Nephron (organoid): Measurements from ENCODE around the gene DNAI7.
A peak's percentile ranks its signal among the peaks of the same experiment; 100 is the strongest.

Experiments
- H3K27ac Mint-ChIP-seq, 3 experiments: 2 replicates each; pipeline ENCODE4 v1.8.0; 2020; ENCODE audit warnings: mixed read lengths in 3 of 3, mild to moderate bottlenecking in 2 of 3, moderate library complexity in 1 of 3
- H3K27me3 Mint-ChIP-seq: 2 replicates; pipeline ENCODE4 v1.8.0; 2021; ENCODE audit warnings: low read depth, mild to moderate bottlenecking, moderate library complexity, mixed read lengths
- H3K36me3 Mint-ChIP-seq: 2 replicates; pipeline ENCODE4 v1.8.0; 2020; ENCODE audit warnings: low read depth, mixed read lengths
- H3K4me1 Mint-ChIP-seq: 2 replicates; pipeline ENCODE4 v1.8.0; 2020; ENCODE audit warnings: mixed read lengths
- H3K4me3 Mint-ChIP-seq, 3 experiments: 2 replicates each; pipeline ENCODE4 v1.8.0; 2020; ENCODE audit warnings: mild to moderate bottlenecking in 3 of 3, mixed read lengths in 3 of 3, moderate library complexity in 2 of 3
- H3K9me3 Mint-ChIP-seq: 2 replicates; pipeline ENCODE4 v1.8.0; 2020; ENCODE audit warnings: mixed read lengths
- CTCF ChIP-seq, 3 experiments: fragments of 200-600 bp; sonication (generic); IDR thresholded peaks; one replicate each; pipeline ENCODE4 v1.5.0; 2021; ENCODE audit warnings: antibody characterized with exemption in 3 of 3; ENCODE audit not compliant: unreplicated experiment in 3 of 3

The DNAI7 gene

DNA sequence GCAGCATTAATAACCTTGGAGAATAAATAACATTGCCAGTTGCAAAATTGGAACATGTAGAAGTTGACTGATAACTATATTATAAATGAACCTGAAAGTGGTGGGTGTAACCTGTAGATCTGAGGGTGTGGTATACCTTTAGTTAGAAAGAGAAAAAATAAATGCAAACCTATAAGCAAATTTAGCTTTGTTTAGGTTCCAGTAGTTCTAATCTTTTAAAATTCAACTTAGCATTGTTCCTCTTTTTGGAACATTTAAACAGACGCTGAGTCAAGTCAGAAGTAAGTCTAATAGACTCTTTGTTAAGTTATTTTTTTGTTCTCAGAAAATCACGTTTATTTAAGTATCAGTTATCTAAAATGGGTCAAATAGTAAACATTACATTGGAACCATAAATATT lies 120.0 kb downstream of the DNAI7 start:
- no peak for TF ChIP-seq CTCF (IDR thresholded peaks at IDR 0.05; ENCODE audit: unreplicated experiment in 3 of 3)
- Mint-ChIP-seq H3K36me3 (no peaks in the 10 kb centered on the region), H3K4me1 (no peaks in the 10 kb centered on the region), H3K27ac (no peak overlapping the region), H3K4me3 (no peak overlapping the region), H3K27me3 (no peaks in the 10 kb centered on the region), H3K9me3 (no peaks in the 10 kb centered on the region)

GRCh38 chr12:25074113-25074512 lies 120.8 kb downstream of the DNAI7 start:
- Mint-ChIP-seq H3K9me3 (no peaks in the 10 kb centered on the region), H3K36me3 (no peaks in the 10 kb centered on the region), H3K4me1 (no peaks in the 10 kb centered on the region), H3K27ac (no peak overlapping the region), H3K4me3 (no peak overlapping the region), H3K27me3 (no peaks in the 10 kb centered on the region)
- no peak for TF ChIP-seq CTCF (IDR thresholded peaks at IDR 0.05; ENCODE audit: unreplicated experiment in 3 of 3)

DNA sequence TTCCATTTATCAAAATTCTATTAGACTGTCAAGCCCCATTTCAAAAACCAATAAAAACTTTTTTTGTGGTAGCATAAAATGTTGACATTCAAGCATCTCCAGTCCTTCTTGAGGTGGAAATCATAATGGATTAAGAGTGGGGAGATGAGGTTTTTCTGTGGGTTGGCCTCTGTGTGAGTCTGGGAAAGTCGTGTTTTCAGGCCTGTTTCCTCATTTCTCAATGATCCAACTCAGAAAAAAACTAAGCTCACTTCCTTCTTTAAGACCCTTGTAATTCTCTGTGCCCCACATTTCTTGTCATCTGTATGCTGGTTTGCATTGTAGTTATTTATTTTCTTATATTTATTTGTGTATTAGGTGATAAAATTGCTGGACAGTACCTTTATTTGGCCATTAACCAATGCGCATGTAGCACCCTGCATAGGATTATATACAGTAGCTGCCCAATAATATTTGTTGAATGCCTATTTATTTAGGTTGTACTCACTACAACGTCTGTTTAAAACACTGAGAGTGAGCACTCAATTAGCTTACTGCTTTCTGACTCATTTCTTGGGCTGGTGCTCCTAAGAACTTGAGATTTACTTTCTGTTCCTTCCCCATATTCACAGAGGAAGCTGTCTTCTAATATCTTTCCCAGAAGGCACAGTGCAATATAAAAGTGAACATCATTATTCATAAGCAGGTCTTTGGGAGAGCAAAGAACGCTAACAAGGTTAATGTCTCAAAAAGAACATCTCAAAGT lies 121.9 kb downstream of the DNAI7 start:
- no peaks in the 10 kb centered on the region for H3K27me3 Mint-ChIP-seq
- H3K4me1 Mint-ChIP-seq, result no peaks in the 10 kb centered on the region
- TF ChIP-seq CTCF (IDR thresholded peaks at IDR 0.05; ENCODE audit: unreplicated experiment in 3 of 3), result no peak
- no peak overlapping the region for H3K4me3 Mint-ChIP-seq
- H3K27ac Mint-ChIP-seq, result no peak overlapping the region
- no peaks in the 10 kb centered on the region for H3K36me3 Mint-ChIP-seq
- no peaks in the 10 kb centered on the region for H3K9me3 Mint-ChIP-seq

DNA sequence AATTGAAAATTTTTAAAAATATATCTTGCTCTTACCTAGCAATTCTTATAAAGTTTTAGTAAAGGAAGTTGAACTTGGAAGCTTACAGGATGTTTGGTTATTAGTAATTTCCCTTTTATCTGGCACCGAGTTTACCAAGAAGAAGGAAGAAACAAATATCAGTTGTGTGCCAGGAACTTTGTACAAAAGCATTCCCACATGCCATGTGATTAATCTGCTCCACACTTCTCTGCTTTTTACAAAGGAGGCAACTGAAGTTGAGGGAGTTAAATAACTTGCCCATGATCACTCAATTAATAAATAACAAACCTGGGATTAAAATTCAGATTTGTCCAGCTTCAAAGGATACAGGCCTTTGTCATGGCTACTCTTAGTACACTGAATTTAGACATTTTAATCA lies 123.6 kb downstream of the DNAI7 start:
- Mint-ChIP-seq H3K27me3 (no peaks in the 10 kb centered on the region), H3K36me3 (no peaks in the 10 kb centered on the region), H3K4me1 (no peaks in the 10 kb centered on the region), H3K27ac (peak overlapping the region; percentile 61 to 76 (median 74)), H3K4me3 (no peak overlapping the region), H3K9me3 (no peaks in the 10 kb centered on the region)
- TF ChIP-seq CTCF (IDR thresholded peaks at IDR 0.05; ENCODE audit: unreplicated experiment in 3 of 3), result no peak

DNA sequence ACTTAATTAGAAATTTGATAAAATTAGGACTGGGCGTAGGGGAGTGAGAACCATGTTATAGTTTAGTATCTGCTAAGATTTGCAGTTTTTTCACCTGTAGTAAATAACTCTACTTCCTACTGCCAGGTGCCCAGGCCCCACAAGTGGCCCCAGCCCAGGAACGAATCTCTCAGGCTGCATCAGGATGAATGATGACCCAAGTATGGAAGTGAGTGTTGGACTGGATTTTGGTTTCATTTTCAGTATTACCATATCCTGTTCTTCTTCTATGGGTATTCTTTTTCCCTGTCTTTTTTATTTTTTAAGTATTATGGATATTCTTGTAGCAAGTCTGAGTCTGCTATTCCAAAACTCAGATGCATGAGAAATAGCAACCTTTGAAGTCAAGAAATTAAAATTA lies 125.7 kb downstream of the DNAI7 start:
- Mint-ChIP-seq H3K27ac (no peak overlapping the region), H3K36me3 (no peaks in the 10 kb centered on the region), H3K4me3 (no peak overlapping the region), H3K27me3 (no peaks in the 10 kb centered on the region), H3K4me1 (no peaks in the 10 kb centered on the region), H3K9me3 (no peaks in the 10 kb centered on the region)
- TF ChIP-seq CTCF (IDR thresholded peaks at IDR 0.05; ENCODE audit: unreplicated experiment in 3 of 3), result no peak

- no peak overlapping the region for H3K27ac Mint-ChIP-seq
- H3K9me3 Mint-ChIP-seq, result no peaks in the 10 kb centered on the region
- no peaks in the 10 kb centered on the region for H3K27me3 Mint-ChIP-seq
- no peak for TF ChIP-seq CTCF (IDR thresholded peaks at IDR 0.05; ENCODE audit: unreplicated experiment in 3 of 3)
- H3K36me3 Mint-ChIP-seq, result no peaks in the 10 kb centered on the region
- no peaks in the 10 kb centered on the region for H3K4me1 Mint-ChIP-seq
- no peak overlapping the region for H3K4me3 Mint-ChIP-seq
Observed at GRCh38 chr12:25065035-25065434, 129.9 kb downstream of the DNAI7 start.
